GM18526 (cell line): ENCODE measurements around the gene CHD2.

ENCODE experiments used
- POLR2A ChIP-seq: IDR thresholded peaks from 3 replicates; pipeline ENCODE4 v1.6.1; 2011; ENCODE audit not compliant: insufficient read length; ENCODE audit errors: extremely low read depth

Gene CHD2

GRCh38 chr15:92936138-92936537 lies 36.0 kb downstream of the CHD2 start:
- TF ChIP-seq POLR2A, result no peak

GRCh38 chr15:92936693-92937092 lies 36.6 kb downstream of the CHD2 start:
- no peak for TF ChIP-seq POLR2A

GRCh38 chr15:92937901-92938300 lies 37.8 kb downstream of the CHD2 start:
- TF ChIP-seq POLR2A, result no peak

- TF ChIP-seq POLR2A, result no peak
Observed at GRCh38 chr15:92938387-92938786, 38.3 kb downstream of the CHD2 start.

GRCh38 chr15:92941668-92942067 lies 41.5 kb downstream of the CHD2 start:
- TF ChIP-seq POLR2A, result no peak

- TF ChIP-seq POLR2A, result no peak
Observed at GRCh38 chr15:92942706-92943105, 42.6 kb downstream of the CHD2 start.

GRCh38 chr15:92943581-92943980 lies 43.5 kb downstream of the CHD2 start:
- TF ChIP-seq POLR2A, result no peak

GRCh38 chr15:92944946-92945521 lies 44.9 kb downstream of the CHD2 start:
- TF ChIP-seq POLR2A, result no peak

GRCh38 chr15:92947071-92947730 lies 47.1 kb downstream of the CHD2 start:
- no peak for TF ChIP-seq POLR2A

- TF ChIP-seq POLR2A, result no peak
Observed at GRCh38 chr15:92949604-92950249, 49.6 kb downstream of the CHD2 start.

- TF ChIP-seq POLR2A, result no peak
Observed at GRCh38 chr15:92951800-92952457, 51.8 kb downstream of the CHD2 start.

GRCh38 chr15:92952458-92952850 lies 52.3 kb downstream of the CHD2 start:
- TF ChIP-seq POLR2A, result no peak

GRCh38 chr15:92953566-92953965 lies 53.4 kb downstream of the CHD2 start:
- TF ChIP-seq POLR2A, result no peak

- TF ChIP-seq POLR2A, result no peak
Observed at GRCh38 chr15:92954002-92954401, 53.9 kb downstream of the CHD2 start.

GRCh38 chr15:92954578-92954977 lies 54.5 kb downstream of the CHD2 start:
- TF ChIP-seq POLR2A, result no peak

- no peak for TF ChIP-seq POLR2A
Observed at GRCh38 chr15:92955706-92956105, 55.6 kb downstream of the CHD2 start.
